Stimulated activated CD4-positive, alpha-beta T cell treated with anti-CD3 and anti-CD28 coated beads, Interleukin-15, amount 100 ng/mL, for 48 hours (primary cell): ENCODE data around the gene JMJD7.

Source experiments
- DNase-seq, 2 donors: peaks; one replicate each; pipeline ENCODE4 v3.0.0-alpha.2; 2020; ENCODE audit warnings: low read depth in 2 of 2

Gene JMJD7

GRCh38 chr15:41821831-41822230 lies 6.1 kb upstream of the JMJD7 start:
- DNase-seq: no peak

GRCh38 chr15:41822471-41822870 lies 5.4 kb upstream of the JMJD7 start:
- no peak for DNase-seq

- no peak for DNase-seq
These were observed 4.9 kb upstream of the JMJD7 start for GRCh38 chr15:41822957-41823356.

- no peak for DNase-seq
These were observed 4.4 kb upstream of the JMJD7 start for GRCh38 chr15:41823502-41823901.

- DNase-seq: no peak
These were observed 3.7 kb upstream of the JMJD7 start for GRCh38 chr15:41824062-41824745.

- no peak for DNase-seq
These were observed 2.7 kb upstream of the JMJD7 start for GRCh38 chr15:41825145-41825544.

- DNase-seq: no peak
These were observed 2.0 kb upstream of the JMJD7 start for GRCh38 chr15:41825572-41826535.

GRCh38 chr15:41827290-41827879 lies 507 bp upstream of the JMJD7 start:
- no peak for DNase-seq

- no peak for DNase-seq
These were observed 882 bp downstream of the JMJD7 start for GRCh38 chr15:41828807-41829141.

GRCh38 chr15:41829959-41830646 lies 2.2 kb downstream of the JMJD7 start:
- no peak for DNase-seq

GRCh38 chr15:41831291-41831690 lies 3.4 kb downstream of the JMJD7 start:
- DNase-seq: peak; percentile 40 to 43

GRCh38 chr15:41832208-41832607 lies 4.3 kb downstream of the JMJD7 start:
- no peak for DNase-seq

- no peak for DNase-seq
These were observed 5.0 kb downstream of the JMJD7 start for GRCh38 chr15:41832875-41833274.

GRCh38 chr15:41834096-41834495 lies 6.2 kb downstream of the JMJD7 start:
- DNase-seq: no peak

- DNase-seq: no peak
These were observed 8.2 kb downstream of the JMJD7 start for GRCh38 chr15:41836073-41836472.

- DNase-seq: no peak
These were observed 9.0 kb downstream of the JMJD7 start for GRCh38 chr15:41836713-41837454.

- DNase-seq: no peak
These were observed 10.6 kb downstream of the JMJD7 start, which contains the start of gene PLA2G4B for GRCh38 chr15:41838400-41838897. Gene PLA2G4B (plus strand): TSS chr15:41838847. CDS start chr15:41838914, 67 bp downstream.

GRCh38 chr15:41839781-41840491 lies 12.0 kb downstream of the JMJD7 start:
- no peak for DNase-seq

GRCh38 chr15:41840673-41841072 lies 12.8 kb downstream of the JMJD7 start:
- no peak for DNase-seq

- DNase-seq: no peak
These were observed 13.2 kb downstream of the JMJD7 start for GRCh38 chr15:41841131-41841530.
